Measurements from ENCODE around the gene FAM200C. TPM values are rescaled to one million over a fixed set of nuclear protein-coding genes. Genes with fewer than 3 reads are reported as not detected.

Gene FAM200C
- total RNA-seq, 1 experiment from 2014 or later: 5.4 TPM

GRCh38 chr5:160363211-160363610 is 36.6 kb downstream of the FAM200C start (continued):
- TF ChIP-seq USF1 (CRISPR knock-in tag; IDR thresholded peaks at IDR 0.05) (no peak), FOXP1 (CRISPR knock-in tag; IDR thresholded peaks at IDR 0.05; ENCODE audit: borderline replicate concordance) (no peak)
- TF ChIP-seq, protein P1, sequence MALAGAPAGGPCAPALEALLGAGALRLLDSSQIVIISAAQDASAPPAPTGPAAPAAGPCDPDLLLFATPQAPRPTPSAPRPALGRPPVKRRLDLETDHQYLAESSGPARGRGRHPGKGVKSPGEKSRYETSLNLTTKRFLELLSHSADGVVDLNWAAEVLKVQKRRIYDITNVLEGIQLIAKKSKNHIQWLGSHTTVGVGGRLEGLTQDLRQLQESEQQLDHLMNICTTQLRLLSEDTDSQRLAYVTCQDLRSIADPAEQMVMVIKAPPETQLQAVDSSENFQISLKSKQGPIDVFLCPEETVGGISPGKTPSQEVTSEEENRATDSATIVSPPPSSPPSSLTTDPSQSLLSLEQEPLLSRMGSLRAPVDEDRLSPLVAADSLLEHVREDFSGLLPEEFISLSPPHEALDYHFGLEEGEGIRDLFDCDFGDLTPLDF (CRISPR knock-in tag; IDR thresholded peaks at IDR 0.05): no peak

GRCh38 chr5:160361624-160362228 is 38.1 kb downstream of the FAM200C start:
- ChIA-PET POLR2A (interaction anchor here (1.1 kb wide), 1 partner anchor 56 kb away, joined by 3 read pairs; no protein-coding TSS in a partner anchor), CTCF (interaction anchor here (0.7 to 1.6 kb wide), 2 partner anchors 16 to 17 kb away, joined by 3 read pairs; no protein-coding TSS in a partner anchor)
- ATAC-seq (no peak), DNase-seq (ENCODE audit: low spot score) (no peak)
- no peaks in the 10 kb centered on the region for H3K36me3 Mint-ChIP-seq
- H3K27ac Mint-ChIP-seq: no peak overlapping the region
- H3K9me3 Mint-ChIP-seq: no peaks in the 10 kb centered on the region
- H3K27me3 Mint-ChIP-seq (ENCODE audit: low read depth): no peaks in the 10 kb centered on the region; the same call in 1 of the 2 replicates
- H3K4me3 Mint-ChIP-seq: no peak overlapping the region
- peaks cover 17% of the 10 kb centered on the region for H3K4me1 Mint-ChIP-seq
- TF ChIP-seq ZNF671 (CRISPR knock-in tag; IDR thresholded peaks at IDR 0.05): no peak
- no peak for TF ChIP-seq EMX1 (CRISPR knock-in tag; IDR thresholded peaks at IDR 0.05)
- TF ChIP-seq SOX15 (CRISPR knock-in tag; IDR thresholded peaks at IDR 0.05): no peak
- no peak for TF ChIP-seq ZNF512 (CRISPR knock-in tag; IDR thresholded peaks at IDR 0.05; ENCODE audit: borderline replicate concordance)
- TF ChIP-seq ZNF219 (CRISPR knock-in tag; IDR thresholded peaks at IDR 0.05; ENCODE audit: borderline replicate concordance): no peak
- TF ChIP-seq, protein P2, sequence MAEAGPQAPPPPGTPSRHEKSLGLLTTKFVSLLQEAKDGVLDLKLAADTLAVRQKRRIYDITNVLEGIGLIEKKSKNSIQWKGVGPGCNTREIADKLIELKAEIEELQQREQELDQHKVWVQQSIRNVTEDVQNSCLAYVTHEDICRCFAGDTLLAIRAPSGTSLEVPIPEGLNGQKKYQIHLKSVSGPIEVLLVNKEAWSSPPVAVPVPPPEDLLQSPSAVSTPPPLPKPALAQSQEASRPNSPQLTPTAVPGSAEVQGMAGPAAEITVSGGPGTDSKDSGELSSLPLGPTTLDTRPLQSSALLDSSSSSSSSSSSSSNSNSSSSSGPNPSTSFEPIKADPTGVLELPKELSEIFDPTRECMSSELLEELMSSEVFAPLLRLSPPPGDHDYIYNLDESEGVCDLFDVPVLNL (CRISPR knock-in tag; IDR thresholded peaks at IDR 0.05; ENCODE audit: borderline replicate concordance, low read depth): no peak
- TF ChIP-seq ZNF121 (CRISPR knock-in tag; IDR thresholded peaks at IDR 0.05): no peak
- TF ChIP-seq, protein P3, sequence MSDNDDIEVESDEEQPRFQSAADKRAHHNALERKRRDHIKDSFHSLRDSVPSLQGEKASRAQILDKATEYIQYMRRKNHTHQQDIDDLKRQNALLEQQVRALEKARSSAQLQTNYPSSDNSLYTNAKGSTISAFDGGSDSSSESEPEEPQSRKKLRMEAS (CRISPR knock-in tag; IDR thresholded peaks at IDR 0.05): no peak
- TF ChIP-seq NFYB (CRISPR knock-in tag; conservative IDR thresholded peaks at IDR 0.05; ENCODE audit: low read depth): no peak
- TF ChIP-seq ERG (CRISPR knock-in tag; IDR thresholded peaks at IDR 0.05): no peak
- TF ChIP-seq ELF4 (CRISPR knock-in tag; IDR thresholded peaks at IDR 0.05; ENCODE audit: low read depth): no peak
- no peak for TF ChIP-seq MXD4 (CRISPR knock-in tag; IDR thresholded peaks at IDR 0.05; ENCODE audit: borderline replicate concordance)
- TF ChIP-seq, protein P4, sequence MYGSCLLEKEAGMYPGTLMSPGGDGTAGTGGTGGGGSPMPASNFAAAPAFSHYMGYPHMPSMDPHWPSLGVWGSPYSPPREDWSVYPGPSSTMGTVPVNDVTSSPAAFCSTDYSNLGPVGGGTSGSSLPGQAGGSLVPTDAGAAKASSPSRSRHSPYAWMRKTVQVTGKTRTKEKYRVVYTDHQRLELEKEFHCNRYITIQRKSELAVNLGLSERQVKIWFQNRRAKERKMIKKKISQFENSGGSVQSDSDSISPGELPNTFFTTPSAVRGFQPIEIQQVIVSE (CRISPR knock-in tag; IDR thresholded peaks at IDR 0.05; ENCODE audit: borderline replicate concordance): no peak
- TF ChIP-seq ZNF532 (CRISPR knock-in tag; IDR thresholded peaks at IDR 0.05; ENCODE audit: borderline replicate concordance): no peak
- TF ChIP-seq OVOL2 (CRISPR knock-in tag; IDR thresholded peaks at IDR 0.05; ENCODE audit: borderline replicate concordance): no peak
- no peak for TF ChIP-seq CREM (CRISPR knock-in tag; IDR thresholded peaks at IDR 0.05)
